SK-N-SH treated with all-trans-retinoic acid at 6 μM for 48 hours (cell line): ENCODE measurements around the gene CNPY1.
A peak's percentile ranks its signal among the peaks of the same experiment; 100 is the strongest.

Experiments
- ATAC-seq: fragments of 200-7000 bp; cut with Tn5 transposase; 3 replicates; pipeline ENCODE4 v1.9.1; 2020; ENCODE audit warnings: mild to moderate bottlenecking, moderate library complexity
- ARNTL ChIP-seq: fragments of 450-650 bp; formaldehyde crosslinking; IDR thresholded peaks from 2 replicates; pipeline ENCODE4 v1.5.0; 2020; ENCODE audit warnings: low read depth, mild to moderate bottlenecking, moderate library complexity, borderline replicate concordance
- CREB5 ChIP-seq: fragments of 250-450 bp; sonication (Bioruptor Pico); IDR thresholded peaks from 2 replicates; pipeline ENCODE4 v1.5.1; 2020; ENCODE audit warnings: low read depth, mild to moderate bottlenecking, moderate library complexity
- CSDC2 ChIP-seq: fragments of 250-450 bp; sonication (Bioruptor Pico); IDR thresholded peaks from 2 replicates; pipeline ENCODE4 v1.5.0; 2020; ENCODE audit warnings: mild to moderate bottlenecking, moderate library complexity
- CSRNP3 ChIP-seq: fragments of 250-450 bp; sonication (Bioruptor Pico); IDR thresholded peaks from 2 replicates; pipeline ENCODE4 v1.5.1; 2021; ENCODE audit warnings: mild to moderate bottlenecking, moderate library complexity
- ESRRG ChIP-seq: fragments of 250-450 bp; sonication (Bioruptor Pico); IDR thresholded peaks from 2 replicates; pipeline ENCODE4 v1.6.1; 2021; ENCODE audit warnings: mild to moderate bottlenecking
- GLIS3 ChIP-seq: fragments of 250-450 bp; sonication (Bioruptor Pico); IDR thresholded peaks from 2 replicates; pipeline ENCODE4 v1.5.0; 2020; ENCODE audit warnings: mild to moderate bottlenecking, moderate library complexity
- ISL1 ChIP-seq: fragments of 250-450 bp; sonication (Bioruptor Pico); IDR thresholded peaks from 2 replicates; pipeline ENCODE4 v2.1.2; 2022; ENCODE audit warnings: mild to moderate bottlenecking, moderate library complexity
- OSR1 ChIP-seq: fragments of 250-450 bp; sonication (Bioruptor Pico); IDR thresholded peaks from 2 replicates; pipeline ENCODE4 v1.8.0; 2022; ENCODE audit warnings: moderate library complexity, mild to moderate bottlenecking, inconsistent platforms
- PPARA ChIP-seq: fragments of 250-450 bp; sonication (Bioruptor Pico); IDR thresholded peaks from 2 replicates; pipeline ENCODE4 v1.5.0; 2020; ENCODE audit warnings: mild to moderate bottlenecking, borderline replicate concordance
- RARB ChIP-seq: fragments of 250-450 bp; sonication (Bioruptor Pico); IDR thresholded peaks from 2 replicates; pipeline ENCODE4 v1.8.0; 2021; ENCODE audit warnings: mild to moderate bottlenecking, moderate library complexity
- SNAI2 ChIP-seq: fragments of 250-450 bp; sonication (Bioruptor Pico); IDR thresholded peaks from 2 replicates; pipeline ENCODE4 v1.5.0; 2020; ENCODE audit warnings: mild to moderate bottlenecking, moderate library complexity
- TCF4 ChIP-seq: fragments of 250-450 bp; sonication (Bioruptor Pico); IDR thresholded peaks from 2 replicates; pipeline ENCODE4 v1.8.0; 2021; ENCODE audit warnings: mild to moderate bottlenecking, moderate library complexity, borderline replicate concordance
- TOX ChIP-seq: fragments of 250-450 bp; sonication (Bioruptor Pico); IDR thresholded peaks from 2 replicates; pipeline ENCODE4 v1.8.0; 2021; ENCODE audit warnings: mild to moderate bottlenecking, moderate library complexity, borderline replicate concordance
- ZC3H10 ChIP-seq: fragments of 250-450 bp; sonication (Bioruptor Pico); IDR thresholded peaks from 2 replicates; pipeline ENCODE4 v1.5.1; 2021; ENCODE audit warnings: mild to moderate bottlenecking, moderate library complexity
- ZFP3 ChIP-seq: fragments of 250-450 bp; sonication (Bioruptor Pico); IDR thresholded peaks from 2 replicates; pipeline ENCODE4 v1.5.0; 2020; ENCODE audit warnings: mild to moderate bottlenecking, moderate library complexity
- ZFP30 ChIP-seq: fragments of 450-650 bp; formaldehyde crosslinking; IDR thresholded peaks from 2 replicates; pipeline ENCODE4 v1.5.0; 2022; ENCODE audit warnings: mild to moderate bottlenecking, moderate library complexity
- ZNF565 ChIP-seq: fragments of 450-650 bp; formaldehyde crosslinking; conservative IDR thresholded peaks from 2 replicates; pipeline ENCODE4 v1.5.0; 2020; ENCODE audit warnings: low read depth, mild to moderate bottlenecking, moderate library complexity
- ZNF70 ChIP-seq: fragments of 450-650 bp; formaldehyde crosslinking; IDR thresholded peaks from 2 replicates; pipeline ENCODE4 v1.5.0; 2020; ENCODE audit warnings: mild to moderate bottlenecking, moderate library complexity
- ZNF8 ChIP-seq: fragments of 450-650 bp; formaldehyde crosslinking; IDR thresholded peaks from 2 replicates; pipeline ENCODE4 v1.5.0; 2020; ENCODE audit warnings: mild to moderate bottlenecking, moderate library complexity
- TF ChIP-seq, protein P1 (sequence below): fragments of 250-450 bp; sonication (Bioruptor Pico); IDR thresholded peaks from 2 replicates; pipeline ENCODE4 v1.5.0; 2020; ENCODE audit warnings: mild to moderate bottlenecking, moderate library complexity
- TF ChIP-seq, protein P2 (sequence below): fragments of 250-450 bp; sonication (Bioruptor Pico); IDR thresholded peaks from 2 replicates; pipeline ENCODE4 v1.8.0; 2020; ENCODE audit warnings: mild to moderate bottlenecking, moderate library complexity, borderline replicate concordance

CNPY1 gene

GRCh38 chr7:155486783-155487508, 59.4 kb downstream of the CNPY1 start:
- no peak for ATAC-seq
- TF ChIP-seq ZNF565 (CRISPR knock-in tag) (no peak), PPARA (no peak), ARNTL (CRISPR knock-in tag) (no peak), CSRNP3 (no peak), ESRRG (CRISPR knock-in tag) (no peak), ZFP3 (CRISPR knock-in tag) (no peak), OSR1 (CRISPR knock-in tag) (no peak)

GRCh38 chr7:155484483-155485399, 61.6 kb downstream of the CNPY1 start:
- TF ChIP-seq CREB5 (CRISPR knock-in tag) (no peak), ARNTL (CRISPR knock-in tag) (no peak)
- no peak for ATAC-seq

DNA sequence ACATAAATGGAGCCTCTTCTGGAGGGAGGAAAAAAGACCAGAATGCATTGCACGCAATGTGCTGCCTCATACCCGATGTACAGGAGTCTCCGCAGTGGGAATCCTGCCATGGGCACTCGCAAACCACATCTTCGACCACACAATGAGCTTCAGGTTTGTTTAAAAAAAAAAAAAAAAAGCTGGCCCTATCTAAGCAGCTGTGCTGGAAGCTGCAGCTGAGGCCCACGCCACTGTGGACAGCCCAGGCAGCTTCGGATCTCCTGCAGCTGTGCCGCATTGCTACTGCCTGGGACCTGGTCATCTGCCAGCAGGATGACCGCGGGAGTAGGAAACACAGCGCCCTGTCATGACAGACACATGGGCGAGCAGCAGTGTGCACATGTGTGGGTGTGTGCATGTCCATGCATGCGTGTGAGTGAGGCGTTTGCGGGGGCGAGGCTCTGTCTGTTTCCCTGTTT, 62.5 kb downstream of the CNPY1 start:
- no peak for TF ChIP-seq SNAI2
- no peak for TF ChIP-seq ZFP3 (CRISPR knock-in tag)
- peak; percentile 48 for ATAC-seq

DNA sequence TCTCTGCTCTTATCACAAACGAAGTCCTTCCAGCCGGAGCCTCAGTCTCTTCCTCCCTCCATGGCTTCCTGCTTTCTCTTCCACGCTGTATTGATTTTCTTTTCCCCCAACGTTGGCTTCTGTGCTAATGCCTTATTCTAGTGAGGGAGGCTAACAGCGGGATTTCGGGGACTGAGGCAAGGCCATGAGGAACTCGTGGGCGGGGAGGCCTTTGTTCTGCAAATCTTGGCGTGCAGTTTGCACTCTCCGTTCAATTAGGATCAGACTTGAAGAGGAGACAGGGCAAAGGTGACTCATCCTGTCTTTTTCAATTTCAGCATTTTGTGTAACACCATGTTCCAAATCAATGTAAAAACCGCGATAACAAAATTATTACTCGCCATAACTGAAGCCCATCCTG, 63.1 kb downstream of the CNPY1 start:
- TF ChIP-seq ISL1 (CRISPR knock-in tag), result no peak
- TF ChIP-seq ZNF70 (CRISPR knock-in tag), result no peak
- no peak for TF ChIP-seq ZFP3 (CRISPR knock-in tag)
- TF ChIP-seq, protein P1, sequence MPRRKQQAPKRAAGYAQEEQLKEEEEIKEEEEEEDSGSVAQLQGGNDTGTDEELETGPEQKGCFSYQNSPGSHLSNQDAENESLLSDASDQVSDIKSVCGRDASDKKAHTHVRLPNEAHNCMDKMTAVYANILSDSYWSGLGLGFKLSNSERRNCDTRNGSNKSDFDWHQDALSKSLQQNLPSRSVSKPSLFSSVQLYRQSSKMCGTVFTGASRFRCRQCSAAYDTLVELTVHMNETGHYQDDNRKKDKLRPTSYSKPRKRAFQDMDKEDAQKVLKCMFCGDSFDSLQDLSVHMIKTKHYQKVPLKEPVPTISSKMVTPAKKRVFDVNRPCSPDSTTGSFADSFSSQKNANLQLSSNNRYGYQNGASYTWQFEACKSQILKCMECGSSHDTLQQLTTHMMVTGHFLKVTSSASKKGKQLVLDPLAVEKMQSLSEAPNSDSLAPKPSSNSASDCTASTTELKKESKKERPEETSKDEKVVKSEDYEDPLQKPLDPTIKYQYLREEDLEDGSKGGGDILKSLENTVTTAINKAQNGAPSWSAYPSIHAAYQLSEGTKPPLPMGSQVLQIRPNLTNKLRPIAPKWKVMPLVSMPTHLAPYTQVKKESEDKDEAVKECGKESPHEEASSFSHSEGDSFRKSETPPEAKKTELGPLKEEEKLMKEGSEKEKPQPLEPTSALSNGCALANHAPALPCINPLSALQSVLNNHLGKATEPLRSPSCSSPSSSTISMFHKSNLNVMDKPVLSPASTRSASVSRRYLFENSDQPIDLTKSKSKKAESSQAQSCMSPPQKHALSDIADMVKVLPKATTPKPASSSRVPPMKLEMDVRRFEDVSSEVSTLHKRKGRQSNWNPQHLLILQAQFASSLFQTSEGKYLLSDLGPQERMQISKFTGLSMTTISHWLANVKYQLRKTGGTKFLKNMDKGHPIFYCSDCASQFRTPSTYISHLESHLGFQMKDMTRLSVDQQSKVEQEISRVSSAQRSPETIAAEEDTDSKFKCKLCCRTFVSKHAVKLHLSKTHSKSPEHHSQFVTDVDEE (CRISPR knock-in tag), result no peak
- TF ChIP-seq CREB5 (CRISPR knock-in tag), result no peak
- no peak for TF ChIP-seq ZNF8 (CRISPR knock-in tag)
- TF ChIP-seq TOX, result no peak
- no peak for TF ChIP-seq CSDC2 (CRISPR knock-in tag)
- TF ChIP-seq, protein P2, sequence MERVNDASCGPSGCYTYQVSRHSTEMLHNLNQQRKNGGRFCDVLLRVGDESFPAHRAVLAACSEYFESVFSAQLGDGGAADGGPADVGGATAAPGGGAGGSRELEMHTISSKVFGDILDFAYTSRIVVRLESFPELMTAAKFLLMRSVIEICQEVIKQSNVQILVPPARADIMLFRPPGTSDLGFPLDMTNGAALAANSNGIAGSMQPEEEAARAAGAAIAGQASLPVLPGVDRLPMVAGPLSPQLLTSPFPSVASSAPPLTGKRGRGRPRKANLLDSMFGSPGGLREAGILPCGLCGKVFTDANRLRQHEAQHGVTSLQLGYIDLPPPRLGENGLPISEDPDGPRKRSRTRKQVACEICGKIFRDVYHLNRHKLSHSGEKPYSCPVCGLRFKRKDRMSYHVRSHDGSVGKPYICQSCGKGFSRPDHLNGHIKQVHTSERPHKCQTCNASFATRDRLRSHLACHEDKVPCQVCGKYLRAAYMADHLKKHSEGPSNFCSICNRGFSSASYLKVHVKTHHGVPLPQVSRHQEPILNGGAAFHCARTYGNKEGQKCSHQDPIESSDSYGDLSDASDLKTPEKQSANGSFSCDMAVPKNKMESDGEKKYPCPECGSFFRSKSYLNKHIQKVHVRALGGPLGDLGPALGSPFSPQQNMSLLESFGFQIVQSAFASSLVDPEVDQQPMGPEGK (CRISPR knock-in tag), result no peak
- no peak for TF ChIP-seq RARB
- no peak for TF ChIP-seq CSRNP3
- TF ChIP-seq PPARA, result no peak
- TF ChIP-seq ZFP30 (CRISPR knock-in tag), result no peak
- no peak for TF ChIP-seq ARNTL (CRISPR knock-in tag)
- TF ChIP-seq TCF4 (CRISPR knock-in tag), result no peak
- TF ChIP-seq GLIS3 (CRISPR knock-in tag), result no peak
- TF ChIP-seq ZC3H10 (CRISPR knock-in tag), result no peak
- no peak for ATAC-seq
